Measurements from ENCODE around the gene NADSYN1. TPM values are rescaled to one million over a fixed set of nuclear protein-coding genes. Genes with fewer than 3 reads are reported as not detected.

NADSYN1 gene
- total and polyA plus RNA-seq, 2 of the 13 experiments (the other 11 are each of a cell fraction or from before 2014, with no cell fraction given) = 35.7 to 51.5 TPM

DNA sequence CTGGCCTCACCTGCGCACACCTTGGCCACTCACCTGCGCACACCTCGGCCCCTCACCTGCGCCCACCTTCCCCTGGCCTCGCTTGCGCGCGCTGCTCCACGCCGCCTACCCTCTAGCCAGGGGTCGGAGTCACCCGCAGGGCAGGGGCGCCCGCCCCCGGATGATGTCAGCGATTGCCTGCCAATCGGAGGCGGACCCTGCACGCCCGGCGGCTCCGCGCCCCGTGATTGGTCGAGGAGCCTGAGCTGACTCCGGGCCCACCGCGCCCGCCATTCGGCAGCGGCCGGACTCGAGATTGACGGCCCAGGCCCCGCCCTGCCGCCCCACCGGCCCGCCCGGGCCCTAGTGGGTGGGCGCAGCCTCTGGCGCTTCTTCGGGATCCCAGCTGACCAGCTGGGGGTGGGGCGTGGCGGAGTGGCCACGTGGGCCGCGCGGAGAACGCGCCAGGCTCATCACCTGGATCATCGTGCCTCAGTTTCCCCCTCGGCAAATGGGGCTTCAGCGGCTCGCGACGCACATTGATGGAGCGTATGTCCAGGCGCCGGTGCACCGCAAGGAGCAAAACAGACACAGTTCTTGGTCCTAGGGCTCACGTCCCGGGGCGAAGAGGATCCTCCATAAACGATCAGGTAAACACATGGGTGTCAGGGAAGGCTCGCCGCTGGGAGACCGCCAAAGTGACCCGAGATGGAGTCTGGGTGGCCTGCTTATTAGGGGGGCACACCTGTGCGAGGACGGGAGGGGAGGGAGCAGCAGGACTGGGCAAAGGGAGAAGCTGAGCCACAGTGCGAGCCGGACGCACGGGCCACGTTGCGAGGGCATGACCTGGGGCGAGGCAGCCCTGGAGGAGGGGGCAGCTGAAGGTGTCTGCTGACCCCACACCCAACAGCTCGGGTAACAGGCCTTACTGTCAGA is 4.5 kb upstream of the NADSYN1 start, which contains the start of gene DHCR7 (continued):
- TF ChIP-seq ZNF143 (CRISPR knock-in tag; IDR thresholded peaks at IDR 0.05) (no peak), SMARCC2 (IDR thresholded peaks at IDR 0.05) (no peak), ZNF773 (CRISPR knock-in tag; IDR thresholded peaks at IDR 0.05; ENCODE audit: borderline replicate concordance) (no peak), ZFP41 (CRISPR knock-in tag; IDR thresholded peaks at IDR 0.05; ENCODE audit: borderline replicate concordance) (0 out of 2 replicates have a peak, but pooled peaks have one; percentile 72), ASH2L (IDR thresholded peaks at IDR 0.05; ENCODE audit: insufficient read length, low read depth, low read length) (peak; percentile 62), TFDP2 (CRISPR knock-in tag; IDR thresholded peaks at IDR 0.05) (peak; percentile 87), PRPF4 (IDR thresholded peaks at IDR 0.05; ENCODE audit: low read depth, low read length, poor library complexity, severe bottlenecking) (no peak), NR3C1 (CRISPR knock-in tag; IDR thresholded peaks at IDR 0.05) (no peak), ZNF34 (CRISPR knock-in tag; IDR thresholded peaks at IDR 0.05; ENCODE audit: borderline replicate concordance) (no peak), RFX1 (IDR thresholded peaks at IDR 0.05) (no peak), MIXL1 (CRISPR knock-in tag; IDR thresholded peaks at IDR 0.05) (no peak), ZBTB42 (CRISPR knock-in tag; IDR thresholded peaks at IDR 0.05) (peak; percentile 84; the same call in 1 of the 2 replicates), MYPOP (CRISPR knock-in tag; IDR thresholded peaks at IDR 0.05) (no peak; the same call in 1 of the 2 replicates), ZNF619 (CRISPR knock-in tag; IDR thresholded peaks at IDR 0.05) (0 out of 2 replicates have a peak, but pooled peaks have one; percentile 35), ZNF501 (CRISPR knock-in tag; IDR thresholded peaks at IDR 0.05) (peak; percentile 92), ZFX (CRISPR knock-in tag; IDR thresholded peaks at IDR 0.05; ENCODE audit: low read depth) (peak; percentile 75)
- TF ChIP-seq, protein P1, sequence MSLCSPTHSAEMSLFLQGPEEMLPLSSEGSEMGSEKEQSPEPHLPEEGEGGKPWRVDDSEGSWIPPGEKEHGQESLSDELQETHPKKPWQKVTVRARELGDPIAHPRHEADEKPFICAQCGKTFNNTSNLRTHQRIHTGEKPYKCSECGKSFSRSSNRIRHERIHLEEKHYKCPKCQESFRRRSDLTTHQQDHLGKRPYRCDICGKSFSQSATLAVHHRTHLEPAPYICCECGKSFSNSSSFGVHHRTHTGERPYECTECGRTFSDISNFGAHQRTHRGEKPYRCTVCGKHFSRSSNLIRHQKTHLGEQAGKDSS (CRISPR knock-in tag; IDR thresholded peaks at IDR 0.05; ENCODE audit: borderline replicate concordance, low read depth) = no peak
- TF ChIP-seq, protein P2, sequence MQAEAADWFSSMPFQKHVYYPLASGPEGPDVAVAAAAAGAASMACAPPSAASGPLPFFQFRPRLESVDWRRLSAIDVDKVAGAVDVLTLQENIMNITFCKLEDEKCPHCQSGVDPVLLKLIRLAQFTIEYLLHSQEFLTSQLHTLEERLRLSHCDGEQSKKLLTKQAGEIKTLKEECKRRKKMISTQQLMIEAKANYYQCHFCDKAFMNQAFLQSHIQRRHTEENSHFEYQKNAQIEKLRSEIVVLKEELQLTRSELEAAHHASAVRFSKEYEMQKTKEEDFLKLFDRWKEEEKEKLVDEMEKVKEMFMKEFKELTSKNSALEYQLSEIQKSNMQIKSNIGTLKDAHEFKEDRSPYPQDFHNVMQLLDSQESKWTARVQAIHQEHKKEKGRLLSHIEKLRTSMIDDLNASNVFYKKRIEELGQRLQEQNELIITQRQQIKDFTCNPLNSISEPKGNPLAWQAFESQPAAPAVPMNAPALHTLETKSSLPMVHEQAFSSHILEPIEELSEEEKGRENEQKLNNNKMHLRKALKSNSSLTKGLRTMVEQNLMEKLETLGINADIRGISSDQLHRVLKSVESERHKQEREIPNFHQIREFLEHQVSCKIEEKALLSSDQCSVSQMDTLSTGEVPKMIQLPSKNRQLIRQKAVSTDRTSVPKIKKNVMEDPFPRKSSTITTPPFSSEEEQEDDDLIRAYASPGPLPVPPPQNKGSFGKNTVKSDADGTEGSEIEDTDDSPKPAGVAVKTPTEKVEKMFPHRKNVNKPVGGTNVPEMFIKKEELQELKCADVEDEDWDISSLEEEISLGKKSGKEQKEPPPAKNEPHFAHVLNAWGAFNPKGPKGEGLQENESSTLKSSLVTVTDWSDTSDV (CRISPR knock-in tag; IDR thresholded peaks at IDR 0.05) = no peak; the same call in 1 of the 2 replicates
- TF ChIP-seq, protein P3, sequence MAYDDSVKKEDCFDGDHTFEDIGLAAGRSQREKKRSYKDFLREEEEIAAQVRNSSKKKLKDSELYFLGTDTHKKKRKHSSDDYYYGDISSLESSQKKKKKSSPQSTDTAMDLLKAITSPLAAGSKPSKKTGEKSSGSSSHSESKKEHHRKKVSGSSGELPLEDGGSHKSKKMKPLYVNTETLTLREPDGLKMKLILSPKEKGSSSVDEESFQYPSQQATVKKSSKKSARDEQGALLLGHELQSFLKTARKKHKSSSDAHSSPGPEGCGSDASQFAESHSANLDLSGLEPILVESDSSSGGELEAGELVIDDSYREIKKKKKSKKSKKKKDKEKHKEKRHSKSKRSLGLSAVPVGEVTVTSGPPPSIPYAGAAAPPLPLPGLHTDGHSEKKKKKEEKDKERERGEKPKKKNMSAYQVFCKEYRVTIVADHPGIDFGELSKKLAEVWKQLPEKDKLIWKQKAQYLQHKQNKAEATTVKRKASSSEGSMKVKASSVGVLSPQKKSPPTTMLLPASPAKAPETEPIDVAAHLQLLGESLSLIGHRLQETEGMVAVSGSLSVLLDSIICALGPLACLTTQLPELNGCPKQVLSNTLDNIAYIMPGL (CRISPR knock-in tag; IDR thresholded peaks at IDR 0.05; ENCODE audit: borderline replicate concordance in 1 of 2, low read depth in 1 of 2) = peak; percentile 24 to 35; a peak in 3 of 4 replicates
- TF ChIP-seq, protein P4, sequence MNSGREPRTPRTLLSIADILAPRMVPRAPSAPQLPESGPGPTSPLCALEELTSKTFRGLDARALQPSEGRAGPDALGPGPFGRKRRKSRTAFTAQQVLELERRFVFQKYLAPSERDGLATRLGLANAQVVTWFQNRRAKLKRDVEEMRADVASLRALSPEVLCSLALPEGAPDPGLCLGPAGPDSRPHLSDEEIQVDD (CRISPR knock-in tag; IDR thresholded peaks at IDR 0.05; ENCODE audit: borderline replicate concordance) = peak; percentile 72; the same call in 1 of the 2 replicates
